T-cell (primary cell): ENCODE results near the gene LMOD1. TPM values are rescaled to one million over a fixed set of nuclear protein-coding genes. Genes with fewer than 3 reads are reported as not detected.
"Not testable (repeated sequence)": the region's sequence is repeated elsewhere in the genome, so short reads cannot be mapped to it uniquely, and the experiment has no call there.

Source experiments
- ATAC-seq, 4 experiments: fragments of 200-7000 bp in 3 of 4; fragments of 150-1000 bp in 1 of 4; cut with Tn5 transposase; replicated peaks in 1 of 4; 1 replicate in 3 of 4; 2 replicates in 1 of 4; pipeline ENCODE4 v1.10.0; 2021; ENCODE audit warnings: moderate library complexity in 3 of 4, mild to moderate bottlenecking in 2 of 4, moderate number of reproducible peaks in 1 of 4
- CTCF ChIA-PET, 2 donors: fragments of 300-600 bp; sonication (Branson Sonifier 250); formaldehyde crosslinking; loops; one replicate each; lab custom pipeline; 2022; ENCODE audit warnings: antibody characterized with exemption in 2 of 2; lab: Charles Lee
- POLR2A ChIA-PET, 2 donors: fragments of 300-600 bp; sonication (Branson Sonifier 250); formaldehyde crosslinking; loops; one replicate each; lab custom pipeline; 2022; ENCODE audit warnings: antibody characterized with exemption in 2 of 2; lab: Charles Lee
- DNase-seq, 35 experiments: peaks; one replicate each; pipeline versions ENCODE4 v3.0.0 to v3.0.0-alpha.2; 2013 to 2023
- H3K27ac ChIP-seq: one replicate; pipeline ENCODE4 v1.5.1; 2013; ENCODE audit warnings: low read length
- H3K27me3 ChIP-seq, 2 experiments: replicated peaks in 1 of 2; 1 replicate in 1 of 2; 2 replicates in 1 of 2; pipeline versions ENCODE4 v1.6.1 to v1.7.0; 2013; ENCODE audit warnings: low read length in 1 of 2, mixed read lengths in 1 of 2; ENCODE audit not compliant: control insufficient read depth in 2 of 2, insufficient read depth in 2 of 2; ENCODE audit errors: extremely low read depth in 1 of 2
- H3K36me3 ChIP-seq, 2 donors: 1 replicate in 1 of 2; 2 replicates in 1 of 2; pipeline versions ENCODE4 v1.6.1 to v1.7.0; 2013; ENCODE audit warnings: low read length in 1 of 2; ENCODE audit not compliant: control insufficient read depth in 2 of 2, insufficient read depth in 1 of 2; ENCODE audit errors: extremely low read depth in 1 of 2
- H3K4me1 ChIP-seq, 2 experiments: 1 replicate in 1 of 2; 2 replicates in 1 of 2; pipeline versions ENCODE4 v1.6.1 to v1.7.0; 2013; ENCODE audit warnings: low read length in 2 of 2, mixed read lengths in 1 of 2; ENCODE audit not compliant: insufficient read depth in 2 of 2, control insufficient read depth in 1 of 2; ENCODE audit errors: extremely low read depth in 1 of 2
- H3K4me3 ChIP-seq, 2 donors: 1 replicate in 1 of 2; 2 replicates in 1 of 2; pipeline versions ENCODE4 v1.5.1 to v1.7.0; 2013; ENCODE audit warnings: mild to moderate bottlenecking in 2 of 2, low read length in 1 of 2, moderate library complexity in 1 of 2; ENCODE audit not compliant: control insufficient read depth in 1 of 2; ENCODE audit errors: extremely low read depth in 1 of 2
- H3K9me3 ChIP-seq: 2 replicates; pipeline ENCODE4 v1.7.0; 2013
- H3K27ac Mint-ChIP-seq, 2 donors: one replicate each; pipeline ENCODE4 v1.8.0; 2020 to 2021; ENCODE audit warnings: mild to moderate bottlenecking in 2 of 2, mixed read lengths in 2 of 2
- H3K27me3 Mint-ChIP-seq, 2 donors: one replicate each; pipeline ENCODE4 v1.8.0; 2021 to 2022; ENCODE audit warnings: mixed read lengths in 2 of 2
- H3K36me3 Mint-ChIP-seq: one replicate; pipeline ENCODE4 v1.8.0; 2021; ENCODE audit warnings: mixed read lengths
- H3K4me1 Mint-ChIP-seq, 3 donors: one replicate each; pipeline ENCODE4 v1.8.0; 2020 to 2022; ENCODE audit warnings: mixed read lengths in 3 of 3, mild to moderate bottlenecking in 1 of 3
- H3K4me3 Mint-ChIP-seq, 3 donors: one replicate each; pipeline ENCODE4 v1.8.0; 2020 to 2022; ENCODE audit warnings: mild to moderate bottlenecking in 3 of 3, mixed read lengths in 3 of 3, moderate library complexity in 3 of 3
- H3K9me3 Mint-ChIP-seq, 3 donors: one replicate each; pipeline ENCODE4 v1.8.0; 2020 to 2022; ENCODE audit warnings: mixed read lengths in 3 of 3
- WGBS: methylation state at CpG from one replicate; pipeline ENCODE4 v1.1.5; 2013; ENCODE audit warnings: missing lambda C conversion rate; ENCODE audit not compliant: insufficient coverage; 5-methylcytosine and 5-hydroxymethylcytosine counted together
- total RNA-seq, 35 experiments: library from RNA in 6 of 35; stranded (reverse) in 6 of 35; fragments of 120-200 nt in 1 of 35; gene quantifications; one replicate each; pipeline versions ENCODE4 v1.2.1 to v1.2.4 and lab custom pipeline; 2013 to 2026

The LMOD1 gene
- total RNA-seq, 5 donors from 2014 or later (not counting 1 experiment from before 2014, with no cell fraction given), result 0.10 to 0.29 (median 0.16) TPM; not detected in 2

- peaks cover 0 to 4% (median 0%) of the 10 kb centered on the region in 3 donors for H3K4me1 Mint-ChIP-seq
- WGBS, result 100% methylated on average over 2 of the region's 5 CpGs
- no peak overlapping the region for H3K27ac Mint-ChIP-seq
- no peaks in the 10 kb centered on the region for H3K4me1 ChIP-seq
- H3K27me3 Mint-ChIP-seq, result no peaks in the 10 kb centered on the region
- ATAC-seq (no peak), DNase-seq (no peak)
- no peak overlapping the region for H3K27ac ChIP-seq
- no peak overlapping the region for H3K4me3 ChIP-seq
- H3K9me3 Mint-ChIP-seq, result no peaks in the 10 kb centered on the region
- CTCF ChIA-PET, result no interaction called here
- peaks cover 5 to 71% of the 10 kb centered on the region in 2 donors for H3K36me3 ChIP-seq
- no peaks in the 10 kb centered on the region for H3K27me3 ChIP-seq
- POLR2A ChIA-PET, result no interaction called here
- no peak overlapping the region for H3K4me3 Mint-ChIP-seq
- no peaks in the 10 kb centered on the region for H3K9me3 ChIP-seq
- peaks cover 56% of the 10 kb centered on the region for H3K36me3 Mint-ChIP-seq
These were observed 19.8 kb upstream of the LMOD1 start for GRCh38 chr1:201966171-201966570.

- Mint-ChIP-seq H3K4me3 (no peak overlapping the region), H3K27ac (no peak overlapping the region), H3K4me1 (peaks cover 0 to 4% (median 0%) of the 10 kb centered on the region in 3 donors), H3K27me3 (no peaks in the 10 kb centered on the region), H3K36me3 (peaks cover 43% of the 10 kb centered on the region), H3K9me3 (no peaks in the 10 kb centered on the region)
- peaks cover 5 to 66% of the 10 kb centered on the region in 2 donors for H3K36me3 ChIP-seq
- ChIA-PET CTCF (interaction anchor here (0.7 to 1.7 kb wide), 2 partner anchors 9 to 948 kb away, joined by 4 to 7 read pairs; partner anchors contain the start of gene TIMM17A (in 1 of the 2)), POLR2A (interaction anchor here in 1 of 2 donors (0.5 to 0.6 kb wide), 3 partner anchors 10 to 201 kb away, joined by 3 to 10 read pairs (median 6); no protein-coding TSS in a partner anchor)
- no peak for DNase-seq
- H3K27ac ChIP-seq, result no peak overlapping the region
- H3K9me3 ChIP-seq, result no peaks in the 10 kb centered on the region
- no peak for ATAC-seq
- H3K27me3 ChIP-seq, result no peaks in the 10 kb centered on the region
- no peak overlapping the region for H3K4me3 ChIP-seq
- WGBS, result no CpG with 5 or more reads among the region's 1 CpG
- H3K4me1 ChIP-seq, result no peaks in the 10 kb centered on the region
These were observed 17.9 kb upstream of the LMOD1 start for GRCh38 chr1:201964261-201964660.

DNA sequence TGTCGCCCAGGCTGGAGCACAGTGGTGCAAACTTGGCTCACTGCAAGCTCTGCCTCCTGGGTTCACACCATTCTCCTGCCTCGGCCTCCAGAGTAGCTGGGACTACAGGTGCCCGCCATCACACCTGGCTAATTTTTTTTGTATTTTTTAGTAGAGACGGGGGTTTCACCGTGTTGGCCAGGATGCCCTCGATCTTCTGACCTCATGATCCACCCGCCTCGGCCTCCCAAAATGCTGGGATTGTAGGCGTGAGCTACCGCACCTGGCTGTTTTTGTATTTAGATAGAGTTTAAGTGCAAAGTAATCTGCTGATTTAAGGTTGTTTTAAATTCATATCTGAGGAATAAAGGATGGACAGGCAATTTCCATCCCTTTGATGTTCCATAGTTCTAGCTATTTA, 16.0 kb upstream of the LMOD1 start:
- peaks cover 5 to 67% of the 10 kb centered on the region in 2 donors for H3K36me3 ChIP-seq

GRCh38 chr1:201958348-201958747, 12.0 kb upstream of the LMOD1 start:
- ChIA-PET CTCF (interaction anchor here in 1 of 2 donors (1.9 kb wide), 1 partner anchor 62 kb away, joined by 7 read pairs; no protein-coding TSS in a partner anchor), POLR2A (no interaction called here)
- H3K27me3 Mint-ChIP-seq, result no peaks in the 10 kb centered on the region
- no peak overlapping the region for H3K4me3 Mint-ChIP-seq
- H3K27ac ChIP-seq, result no peak overlapping the region
- peaks cover 23% of the 10 kb centered on the region for H3K36me3 Mint-ChIP-seq
- H3K9me3 Mint-ChIP-seq, result no peaks in the 10 kb centered on the region
- ATAC-seq (no peak), DNase-seq (no peak)
- H3K4me3 ChIP-seq, result no peak overlapping the region
- no peak overlapping the region for H3K27ac Mint-ChIP-seq
- peaks cover 18 to 30% (median 23%) of the 10 kb centered on the region in 3 donors for H3K4me1 Mint-ChIP-seq
- no peaks in the 10 kb centered on the region for H3K9me3 ChIP-seq
- H3K27me3 ChIP-seq, result no peaks in the 10 kb centered on the region
- H3K36me3 ChIP-seq, result peaks cover 0 to 42% of the 10 kb centered on the region in 2 donors
- 85% methylated on average over 3 of the region's 5 CpGs for WGBS
- H3K4me1 ChIP-seq, result peaks cover 9 to 10% of the 10 kb centered on the region in 2 experiments

More for the DNA sequence above, 16.0 kb upstream of the LMOD1 start:
- H3K9me3 Mint-ChIP-seq, POLR2A ChIA-PET, DNase-seq, H3K4me1 Mint-ChIP-seq, ATAC-seq, H3K27me3 ChIP-seq, H3K4me3 Mint-ChIP-seq, H3K4me1 ChIP-seq, H3K27me3 Mint-ChIP-seq, H3K4me3 ChIP-seq, H3K27ac Mint-ChIP-seq, H3K27ac ChIP-seq, H3K9me3 ChIP-seq: not testable (repeated sequence)
- H3K36me3 Mint-ChIP-seq, result peaks cover 42% of the 10 kb centered on the region
- CTCF ChIA-PET, result interaction anchor here in 1 of 2 donors (0.5 kb wide), 2 partner anchors 11 to 177 kb away, joined by 3 to 5 read pairs; no protein-coding TSS in a partner anchor
- 95% methylated on average over 3 of the region's 10 CpGs for WGBS

GRCh38 chr1:201955729-201956143, 9.4 kb upstream of the LMOD1 start:
- no peaks in the 10 kb centered on the region for H3K27me3 ChIP-seq
- Mint-ChIP-seq H3K4me3 (peak overlapping the region; percentile 92 to 97 (median 97)), H3K4me1 (peaks cover 18 to 27% (median 23%) of the 10 kb centered on the region in 3 donors), H3K27me3 (no peaks in the 10 kb centered on the region), H3K36me3 (peaks cover 14% of the 10 kb centered on the region), H3K27ac (peak overlapping the region; percentile 89 to 90), H3K9me3 (no peaks in the 10 kb centered on the region)
- 0% methylated on average over 1 of the region's 17 CpGs for WGBS
- peaks cover 9 to 10% of the 10 kb centered on the region in 2 experiments for H3K4me1 ChIP-seq
- peak overlapping the region; percentile 83 for H3K27ac ChIP-seq
- ChIA-PET POLR2A (interaction anchor here (0.7 to 1.1 kb wide), 3 partner anchors 18 to 126 kb away, joined by 3 to 4 read pairs (median 3); no protein-coding TSS in a partner anchor), CTCF (interaction anchor here in 1 of 2 donors (0.7 to 1.1 kb wide), 2 partner anchors 8 to 18 kb away, joined by 3 to 4 read pairs; no protein-coding TSS in a partner anchor)
- H3K36me3 ChIP-seq, result peaks cover 0 to 22% of the 10 kb centered on the region in 2 donors
- no peak for DNase-seq
- no peaks in the 10 kb centered on the region for H3K9me3 ChIP-seq
- peak overlapping the region; percentile 80 to 93 for H3K4me3 ChIP-seq
- ATAC-seq, result peak; percentile 51 to 59 (median 58)

DNA sequence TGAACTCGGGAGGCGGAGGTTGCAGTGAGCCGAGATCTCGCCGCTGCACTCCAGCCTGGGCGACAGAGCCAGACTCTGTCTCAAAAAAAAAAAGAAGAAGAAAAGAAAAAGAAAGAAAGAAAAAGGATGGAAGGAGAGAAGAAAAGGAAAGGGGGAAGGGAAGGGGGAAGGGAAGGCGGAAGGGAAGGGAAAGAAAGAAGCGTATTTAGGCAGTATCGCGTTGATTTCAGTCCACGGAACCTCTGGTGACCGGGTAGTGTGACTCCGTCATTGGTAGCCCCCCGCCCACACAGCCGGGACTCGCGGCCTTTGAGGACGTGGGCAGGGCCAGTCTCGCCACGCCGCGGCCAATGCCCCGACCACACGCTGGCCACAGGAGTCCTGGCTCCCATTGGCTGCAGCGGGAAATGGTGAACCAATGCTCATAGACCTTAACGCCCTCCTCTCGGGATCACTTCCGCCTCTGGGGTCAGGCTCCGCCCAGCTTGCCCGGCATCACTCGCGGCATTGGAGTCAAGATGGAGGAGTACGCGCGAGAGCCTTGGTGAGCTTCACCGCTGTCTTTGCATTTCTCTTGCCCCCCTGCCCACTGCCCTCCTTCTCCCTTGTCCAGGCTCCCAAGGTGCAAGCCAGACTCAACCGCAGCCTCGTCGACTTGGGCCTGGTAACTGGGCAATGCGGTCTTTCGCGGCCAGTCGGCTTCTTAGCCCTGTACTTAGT, 8.8 kb upstream of the LMOD1 start, which contains the start of gene TIMM17A:
TIMM17A (plus strand) TSS at position 495 of the 720 bp plus-strand sequence; CDS start at position 519, 24 bp downstream.
- under 1% methylated on average over 33 of the region's 43 CpGs for WGBS
- Histone ChIP-seq H3K9me3 (no peaks in the 10 kb centered on the region), H3K4me3 (peak within 1 kb of the TSS; percentile 80 to 93), H3K27me3 (no peaks in the 10 kb centered on the region), H3K4me1 (peaks cover 9 to 10% of the 10 kb centered on the region in 2 experiments), H3K27ac (peak within 1 kb of the TSS; percentile 83), H3K36me3 (peaks cover 0 to 22% of the 10 kb centered on the region in 2 donors)
- H3K4me3 Mint-ChIP-seq, result peak within 1 kb of the TSS; percentile 92 to 97 (median 97)
- peaks cover 18 to 27% (median 23%) of the 10 kb centered on the region in 3 donors for H3K4me1 Mint-ChIP-seq
- POLR2A ChIA-PET, result interaction anchor here (0.7 to 1.1 kb wide), 5 partner anchors 9 to 126 kb away, joined by 3 to 10 read pairs (median 4); no protein-coding TSS in a partner anchor
- peak; percentile 99 to 100 (median 100) for ATAC-seq
- H3K9me3 Mint-ChIP-seq, result no peaks in the 10 kb centered on the region
- CTCF ChIA-PET, result interaction anchor here in 1 of 2 donors (0.6 to 1.1 kb wide), 3 partner anchors 9 to 26 kb away, joined by 3 to 4 read pairs (median 4); no protein-coding TSS in a partner anchor
- DNase-seq, result peak; percentile 83 to 95 (median 90)
- H3K27me3 Mint-ChIP-seq, result no peaks in the 10 kb centered on the region
- peaks cover 10% of the 10 kb centered on the region for H3K36me3 Mint-ChIP-seq
- peak within 1 kb of the TSS; percentile 89 to 90 for H3K27ac Mint-ChIP-seq
